H1 (cell line): ENCODE measurements around the gene ITGAE. TPM values are rescaled to one million over a fixed set of nuclear protein-coding genes. Genes with fewer than 3 reads are reported as not detected.
A peak's percentile ranks its signal among the peaks of the same experiment; 100 is the strongest.

Experiments
- ASH2L ChIP-seq: fragments of 200-600, 300-600 bp; sonication (generic); IDR thresholded peaks from one replicate; pipeline ENCODE4 v1.7.1; 2017; ENCODE audit warnings: low read length
- ATF3 ChIP-seq: IDR thresholded peaks from 2 replicates; pipeline ENCODE4 v1.6.1; 2011; ENCODE audit warnings: low read depth, mild to moderate bottlenecking, low read length; ENCODE audit not compliant: insufficient read depth
- CBX5 ChIP-seq: fragments of 300-800, 300-1000 bp; sonication (generic); IDR thresholded peaks from 2 replicates; pipeline ENCODE4 v1.7.1; 2016; ENCODE audit warnings: antibody characterized with exemption, low read length, low read depth
- CEBPB ChIP-seq: IDR thresholded peaks from 2 replicates; pipeline ENCODE4 v1.6.1; 2012; ENCODE audit warnings: low read depth, low read length
- EGR1 ChIP-seq: IDR thresholded peaks from 2 replicates; pipeline ENCODE4 v1.6.1; 2011; ENCODE audit warnings: low read depth, low read length, borderline replicate concordance
- GTF2F1 ChIP-seq: IDR thresholded peaks from 2 replicates; pipeline ENCODE4 v1.6.1; 2012; ENCODE audit warnings: low read depth, low read length, improper control_type of control experiment, borderline replicate concordance
- KDM1A ChIP-seq: fragments of 200-600, 300-600 bp; sonication (generic); IDR thresholded peaks from 2 replicates; pipeline ENCODE4 v1.7.1; 2016; ENCODE audit warnings: mild to moderate bottlenecking, low read length, borderline replicate concordance
- KDM4A ChIP-seq: IDR thresholded peaks from one replicate; pipeline ENCODE4 v1.7.1; 2012; ENCODE audit warnings: low read depth, mild to moderate bottlenecking, moderate library complexity, low read length, inconsistent platforms; ENCODE audit not compliant: severe bottlenecking
- KDM5A ChIP-seq: fragments of 200-600 bp; IDR thresholded peaks from 2 replicates; pipeline ENCODE4 v1.7.1; 2012; ENCODE audit warnings: mild to moderate bottlenecking, low read length, inconsistent platforms, mixed read lengths
- NANOG ChIP-seq: IDR thresholded peaks from 2 replicates; pipeline ENCODE4 v1.6.1; 2011; ENCODE audit warnings: low read length, low read depth, mild to moderate bottlenecking, inconsistent platforms; ENCODE audit not compliant: insufficient read depth, poor library complexity, severe bottlenecking
- POLR2A ChIP-seq, 2 experiments: IDR thresholded peaks; 1 replicate in 1 of 2; 2 replicates in 1 of 2; pipeline ENCODE4 v1.6.1; 2011; ENCODE audit warnings: low read depth in 2 of 2, low read length in 2 of 2, mild to moderate bottlenecking in 2 of 2; ENCODE audit errors: control extremely low read depth in 1 of 2
- POU5F1 ChIP-seq: IDR thresholded peaks from 2 replicates; pipeline ENCODE4 v1.6.1; 2011; ENCODE audit warnings: low read depth, mild to moderate bottlenecking, low read length, moderate library complexity
- RNF2 ChIP-seq: fragments of 200-900, 300-1000 bp; sonication (generic); IDR thresholded peaks from 2 replicates; pipeline ENCODE4 v1.7.1; 2016; ENCODE audit warnings: borderline replicate concordance, low read depth, mild to moderate bottlenecking, antibody characterized with exemption, low read length; ENCODE audit not compliant: poor library complexity, severe bottlenecking; ENCODE audit errors: missing control alignments
- SAP30 ChIP-seq: fragments of 300-600 bp; sonication (generic); IDR thresholded peaks from 2 replicates; pipeline ENCODE4 v1.7.1; 2012; ENCODE audit warnings: low read length, moderate library complexity, mild to moderate bottlenecking, inconsistent platforms; ENCODE audit not compliant: insufficient read depth, insufficient replicate concordance
- SIRT6 ChIP-seq: IDR thresholded peaks from one replicate; pipeline ENCODE4 v1.7.1; 2012; ENCODE audit warnings: low read length, inconsistent platforms
- SP1 ChIP-seq: IDR thresholded peaks from 2 replicates; pipeline ENCODE4 v1.6.1; 2011; ENCODE audit warnings: low read depth, low read length
- SP2 ChIP-seq: IDR thresholded peaks from 2 replicates; pipeline ENCODE4 v1.6.1; 2012; ENCODE audit warnings: mild to moderate bottlenecking, low read length, inconsistent platforms
- TAF1 ChIP-seq: IDR thresholded peaks from 2 replicates; pipeline ENCODE4 v1.6.1; 2011; ENCODE audit warnings: mild to moderate bottlenecking, low read depth, low read length
- TEAD4 ChIP-seq: IDR thresholded peaks from 2 replicates; pipeline ENCODE4 v1.6.1; 2012; ENCODE audit warnings: low read depth, low read length, inconsistent platforms, mixed read lengths
- ZNF274 ChIP-seq: IDR thresholded peaks from 2 replicates; pipeline ENCODE4 v1.7.0; 2012; ENCODE audit warnings: low read length, borderline replicate concordance; ENCODE audit errors: extremely low read depth
- polyA plus RNA-seq, 7 experiments: library from polyadenylated mRNA; depleted of rRNA in 3 of 7; stranded (reverse) in 5 of 7; unstranded in 2 of 7; fragments of >200 nt in 5 of 7; fragments of 200-250 nt in 2 of 7; gene quantifications; 1 replicate in 5 of 7; 2 replicates in 1 of 7; 4 replicates in 1 of 7; pipeline versions ENCODE4 v1.2.1 to v1.2.3, GENCODE V29; 2011 to 2013; ENCODE audit warnings: missing spikeins in 2 of 7, mixed read lengths in 2 of 7
- total RNA-seq: library from RNA; stranded (reverse); fragmentation: NEBNext Ultra II Directional; extraction: Animal tissue kit (Norgen Biotek cat#: 25700); gene quantifications from 2 replicates; pipeline ENCODE4 v1.2.1, GENCODE V29; 2021
- TF ChIP-seq, protein P1 (sequence below): IDR thresholded peaks from 2 replicates; pipeline ENCODE4 v1.6.1; 2012; ENCODE audit warnings: low read length, inconsistent platforms

ITGAE gene
- total and polyA plus RNA-seq, 2 of the 8 experiments (the other 6 are each of a cell fraction or from before 2014, with no cell fraction given): 23.2 to 43.1 TPM

DNA sequence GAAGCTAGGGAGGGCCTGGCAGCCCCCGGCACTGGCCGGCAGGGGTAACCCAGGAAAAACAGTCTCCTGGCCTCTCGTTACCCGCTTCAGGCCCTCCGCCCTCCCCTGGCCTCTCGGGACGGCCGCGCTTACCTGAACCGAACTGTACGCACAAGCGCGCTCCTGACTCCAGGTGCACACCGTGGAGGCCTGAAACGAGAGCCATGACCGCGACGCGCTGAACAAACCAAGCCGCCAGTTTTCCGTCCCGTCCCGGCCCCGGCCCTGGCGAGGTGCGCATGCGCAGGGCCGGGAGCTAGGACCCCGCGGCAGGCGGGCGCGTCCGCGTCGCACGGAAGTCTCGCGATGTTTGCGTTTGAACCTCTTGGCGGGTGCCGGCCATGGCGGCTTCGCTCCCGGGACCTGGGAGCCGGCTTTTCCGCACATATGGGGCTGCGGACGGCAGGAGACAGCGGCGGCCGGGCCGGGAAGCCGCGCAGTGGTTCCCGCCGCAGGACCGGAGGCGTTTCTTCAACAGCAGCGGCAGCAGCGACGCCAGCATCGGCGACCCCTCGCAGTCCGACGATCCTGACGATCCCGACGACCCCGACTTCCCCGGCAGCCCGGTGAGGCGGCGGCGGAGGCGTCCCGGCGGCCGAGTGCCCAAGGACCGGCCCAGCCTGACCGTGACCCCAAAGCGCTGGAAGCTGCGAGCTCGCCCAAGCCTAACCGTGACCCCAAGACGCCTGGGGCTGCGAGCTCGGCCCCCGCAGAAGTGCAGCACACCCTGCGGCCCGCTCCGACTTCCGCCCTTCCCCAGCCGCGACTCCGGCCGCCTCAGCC lies 77.2 kb downstream of the ITGAE start, which contains the start of gene HASPIN (continued):
- no peak for TF ChIP-seq ATF3
- TF ChIP-seq SAP30: peak; percentile 69
- TF ChIP-seq SP1: peak; percentile 79; the same call in 1 of the 2 replicates
- TF ChIP-seq NANOG: no peak
- peak; percentile 91 for TF ChIP-seq TAF1
- TF ChIP-seq KDM1A: no peak
- TF ChIP-seq, protein P1, sequence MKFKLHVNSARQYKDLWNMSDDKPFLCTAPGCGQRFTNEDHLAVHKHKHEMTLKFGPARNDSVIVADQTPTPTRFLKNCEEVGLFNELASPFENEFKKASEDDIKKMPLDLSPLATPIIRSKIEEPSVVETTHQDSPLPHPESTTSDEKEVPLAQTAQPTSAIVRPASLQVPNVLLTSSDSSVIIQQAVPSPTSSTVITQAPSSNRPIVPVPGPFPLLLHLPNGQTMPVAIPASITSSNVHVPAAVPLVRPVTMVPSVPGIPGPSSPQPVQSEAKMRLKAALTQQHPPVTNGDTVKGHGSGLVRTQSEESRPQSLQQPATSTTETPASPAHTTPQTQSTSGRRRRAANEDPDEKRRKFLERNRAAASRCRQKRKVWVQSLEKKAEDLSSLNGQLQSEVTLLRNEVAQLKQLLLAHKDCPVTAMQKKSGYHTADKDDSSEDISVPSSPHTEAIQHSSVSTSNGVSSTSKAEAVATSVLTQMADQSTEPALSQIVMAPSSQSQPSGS: no peak
- peak; percentile 56 for TF ChIP-seq ASH2L
- no peak for TF ChIP-seq RNF2
- no peak for TF ChIP-seq POU5F1
- peak; percentile 88 to 89 for TF ChIP-seq POLR2A (IDR thresholded peaks at IDR 0.05; ENCODE audit: control extremely low read depth in 1 of 2, low read depth in 2 of 2, low read length in 2 of 2)
- TF ChIP-seq EGR1: peak; percentile 77
- no peak for TF ChIP-seq CEBPB
- TF ChIP-seq TEAD4: no peak
- no peak for TF ChIP-seq ZNF274
- TF ChIP-seq CBX5: no peak
- TF ChIP-seq SIRT6: no peak
- TF ChIP-seq GTF2F1: peak; percentile 56; the same call in 1 of the 2 replicates
- TF ChIP-seq SP2: no peak
- 0 out of 2 replicates have a peak, but pooled peaks have one; percentile 47 for TF ChIP-seq KDM5A
- peak; percentile 88 for TF ChIP-seq KDM4A
